ENCODE results near the gene LTBP1. TPM values are rescaled to one million over a fixed set of nuclear protein-coding genes. Genes with fewer than 3 reads are reported as not detected.
"Not testable (repeated sequence)": the region's sequence is repeated elsewhere in the genome, so short reads cannot be mapped to it uniquely, and the experiment has no call there.

Gene LTBP1
- total RNA-seq, 1 donor from 2014 or later, result 36.0 TPM

- ATAC-seq (no peak), DNase-seq (no peak)
- no peaks in the 10 kb centered on the region for H3K4me1 ChIP-seq
- no peak overlapping the region for H3K27ac ChIP-seq
- TF ChIP-seq CTCF (IDR thresholded peaks at IDR 0.05), result no peak
- no peaks in the 10 kb centered on the region for H3K36me3 ChIP-seq
- H3K9me3 ChIP-seq, result no peaks in the 10 kb centered on the region
- intact Hi-C loops (cut with DNase I), result no loop called here
- H3K27me3 ChIP-seq, result no peaks in the 10 kb centered on the region
- no peak overlapping the region for H3K4me3 ChIP-seq
These were observed 15.9 kb downstream of the LTBP1 start for GRCh38 chr2:32962690-32963089.

- no peak for DNase-seq
- no peaks in the 10 kb centered on the region for H3K4me1 ChIP-seq
- no peak overlapping the region for H3K4me3 ChIP-seq
- no peaks in the 10 kb centered on the region for H3K36me3 ChIP-seq
- H3K9me3 ChIP-seq, result no peaks in the 10 kb centered on the region
- H3K27me3 ChIP-seq, result no peaks in the 10 kb centered on the region
- no peak for TF ChIP-seq CTCF (IDR thresholded peaks at IDR 0.05)
- no peak overlapping the region for H3K27ac ChIP-seq
- intact Hi-C loops (cut with DNase I), result no loop called here
- ATAC-seq, result no peak
These were observed 17.2 kb downstream of the LTBP1 start for GRCh38 chr2:32963941-32964340.

- intact Hi-C loops (cut with DNase I), result no loop called here
- H3K36me3 ChIP-seq, result no peaks in the 10 kb centered on the region
- H3K9me3 ChIP-seq, result no peaks in the 10 kb centered on the region
- H3K27ac ChIP-seq, result no peak overlapping the region
- TF ChIP-seq CTCF (IDR thresholded peaks at IDR 0.05), result no peak
- H3K27me3 ChIP-seq, result no peaks in the 10 kb centered on the region
- no peaks in the 10 kb centered on the region for H3K4me1 ChIP-seq
- no peak for DNase-seq
- no peak overlapping the region for H3K4me3 ChIP-seq
- ATAC-seq, result no peak
These were observed 18.9 kb downstream of the LTBP1 start for GRCh38 chr2:32965523-32966171.

GRCh38 chr2:32969444-32970162 is 22.9 kb downstream of the LTBP1 start:
- intact Hi-C loops (cut with DNase I), result loop anchor here (5.0 kb wide), 1 partner anchor 123 kb away; no protein-coding TSS in a partner anchor
- Histone ChIP-seq H3K36me3 (no peaks in the 10 kb centered on the region), H3K27me3 (no peaks in the 10 kb centered on the region), H3K4me3 (no peak overlapping the region), H3K4me1 (no peaks in the 10 kb centered on the region), H3K9me3 (no peaks in the 10 kb centered on the region), H3K27ac (no peak overlapping the region)
- DNase-seq (no peak), ATAC-seq (no peak)
- no peak for TF ChIP-seq CTCF (IDR thresholded peaks at IDR 0.05)

GRCh38 chr2:32973772-32974171 is 27.0 kb downstream of the LTBP1 start:
- DNase-seq, H3K4me3 ChIP-seq, H3K27me3 ChIP-seq, H3K9me3 ChIP-seq, H3K4me1 ChIP-seq, ATAC-seq, H3K36me3 ChIP-seq, H3K27ac ChIP-seq: not testable (repeated sequence)
- intact Hi-C loops (cut with DNase I), result loop anchor here (5.0 kb wide), 1 partner anchor 119 kb away; no protein-coding TSS in a partner anchor

GRCh38 chr2:32976409-32977063 is 29.8 kb downstream of the LTBP1 start:
- DNase-seq (no peak), ATAC-seq (no peak)
- Histone ChIP-seq H3K4me1 (no peaks in the 10 kb centered on the region), H3K36me3 (no peaks in the 10 kb centered on the region), H3K27me3 (no peaks in the 10 kb centered on the region), H3K9me3 (no peaks in the 10 kb centered on the region), H3K27ac (no peak overlapping the region), H3K4me3 (no peak overlapping the region)
- intact Hi-C loops (cut with DNase I), result no loop called here
- TF ChIP-seq CTCF (IDR thresholded peaks at IDR 0.05), result no peak
